ENCODE data around the gene TSSK2.

Gene TSSK2

GRCh38 chr22:19086417-19086816 is 44.7 kb upstream of the TSSK2 start:
- no peak overlapping the region for H3K4me3 ChIP-seq (ENCODE audit: low read depth, low read length)
- TF ChIP-seq CTCF (IDR thresholded peaks at IDR 0.05; ENCODE audit: insufficient read depth, low read length, missing control alignments) = no peak
- POLR2A ChIA-PET = no interaction called here
- CTCF ChIA-PET = interaction anchor here (0.7 to 2.3 kb wide), 4 partner anchors 10 to 24 kb away, joined by 3 to 9 read pairs (median 6); no protein-coding TSS in a partner anchor
- DNase-seq (ENCODE audit: low read depth, low spot score) = no peak

GRCh38 chr22:19086896-19087295 is 44.2 kb upstream of the TSSK2 start:
- no peak overlapping the region for H3K4me3 ChIP-seq (ENCODE audit: low read depth, low read length)
- POLR2A ChIA-PET = no interaction called here
- TF ChIP-seq CTCF (IDR thresholded peaks at IDR 0.05; ENCODE audit: insufficient read depth, low read length, missing control alignments) = no peak
- DNase-seq (ENCODE audit: low read depth, low spot score) = no peak
- CTCF ChIA-PET = interaction anchor here (2.1 kb wide), 1 partner anchor 10 kb away, joined by 8 read pairs; no protein-coding TSS in a partner anchor

- DNase-seq (ENCODE audit: low read depth, low spot score) = no peak
- CTCF ChIA-PET = interaction anchor here (0.6 to 1.7 kb wide), 2 partner anchors 10 to 49 kb away, joined by 3 to 5 read pairs; no protein-coding TSS in a partner anchor
- POLR2A ChIA-PET = no interaction called here
- no peak overlapping the region for H3K4me3 ChIP-seq (ENCODE audit: low read depth, low read length)
- TF ChIP-seq CTCF (IDR thresholded peaks at IDR 0.05; ENCODE audit: insufficient read depth, low read length, missing control alignments) = no peak
These were observed 42.1 kb upstream of the TSSK2 start for GRCh38 chr22:19088866-19089595.

GRCh38 chr22:19090183-19090582 is 40.9 kb upstream of the TSSK2 start:
- ChIA-PET POLR2A (interaction anchor here (0.6 kb wide), 1 partner anchor 29 kb away, joined by 3 read pairs; no protein-coding TSS in a partner anchor), CTCF (interaction anchor here (0.8 to 2.0 kb wide), 3 partner anchors 9 to 55 kb away, joined by 3 to 6 read pairs (median 5); partner anchors contain the start of gene ESS2)
- DNase-seq (ENCODE audit: low read depth, low spot score) = no peak
- no peak for TF ChIP-seq CTCF (IDR thresholded peaks at IDR 0.05; ENCODE audit: insufficient read depth, low read length, missing control alignments)
- H3K4me3 ChIP-seq (ENCODE audit: low read depth, low read length) = no peak overlapping the region

GRCh38 chr22:19090586-19091127 is 40.5 kb upstream of the TSSK2 start:
- CTCF ChIA-PET = interaction anchor here (2.0 kb wide), 1 partner anchor 54 kb away, joined by 6 read pairs; the partner anchor contains the start of gene ESS2
- H3K4me3 ChIP-seq (ENCODE audit: low read depth, low read length) = no peak overlapping the region
- POLR2A ChIA-PET = no interaction called here

More at GRCh38 chr22:19090586-19091127, 40.5 kb upstream of the TSSK2 start:
- DNase-seq (ENCODE audit: low read depth, low spot score) = no peak
- TF ChIP-seq CTCF (IDR thresholded peaks at IDR 0.05; ENCODE audit: insufficient read depth, low read length, missing control alignments) = no peak

All from AG04449 (cell line).